ENCODE measurements around the gene SLC1A3.

The SLC1A3 gene

GRCh38 chr5:36619012-36619635 is 12.7 kb downstream of the SLC1A3 start:
- no peak overlapping the region for H3K27ac ChIP-seq (replicated peaks)

GRCh38 chr5:36621985-36622384 is 15.6 kb downstream of the SLC1A3 start:
- H3K4me3 ChIP-seq (replicated peaks; ENCODE audit: insufficient read depth, low read length) = no peak overlapping the region
- DNase-seq (ENCODE audit: low read depth in 1 of 2, low spot score in 1 of 2) = no peak
- H3K27ac ChIP-seq (replicated peaks) = no peak overlapping the region
- no peaks in the 10 kb centered on the region for H3K27me3 ChIP-seq (ENCODE audit: insufficient read depth, poor library complexity, severe bottlenecking)
- TF ChIP-seq SPI1 (IDR thresholded peaks at IDR 0.05; ENCODE audit: borderline replicate concordance, low read depth) = no peak
- no peak for TF ChIP-seq GABPA (IDR thresholded peaks at IDR 0.05; ENCODE audit: low read depth)
- no peak for TF ChIP-seq POLR2AphosphoS5 (IDR thresholded peaks at IDR 0.05; ENCODE audit: low read depth)
- no peak for TF ChIP-seq CTCF (IDR thresholded peaks at IDR 0.05; ENCODE audit: insufficient read depth, low read length)
- TF ChIP-seq REST (IDR thresholded peaks at IDR 0.05; ENCODE audit: insufficient replicate concordance, low read depth) = no peak

More at GRCh38 chr5:36619012-36619635, 12.7 kb downstream of the SLC1A3 start:
- H3K4me3 ChIP-seq (replicated peaks; ENCODE audit: insufficient read depth, low read length) = no peak overlapping the region
- no peaks in the 10 kb centered on the region for H3K27me3 ChIP-seq (ENCODE audit: insufficient read depth, poor library complexity, severe bottlenecking)
- no peak for DNase-seq (ENCODE audit: low read depth in 1 of 2, low spot score in 1 of 2)
- no peak for TF ChIP-seq GABPA (IDR thresholded peaks at IDR 0.05; ENCODE audit: low read depth)
- TF ChIP-seq REST (IDR thresholded peaks at IDR 0.05; ENCODE audit: insufficient replicate concordance, low read depth) = no peak
- no peak for TF ChIP-seq CTCF (IDR thresholded peaks at IDR 0.05; ENCODE audit: insufficient read depth, low read length)
- no peak for TF ChIP-seq SPI1 (IDR thresholded peaks at IDR 0.05; ENCODE audit: borderline replicate concordance, low read depth)

- H3K27ac ChIP-seq (replicated peaks) = no peak overlapping the region
- TF ChIP-seq REST (IDR thresholded peaks at IDR 0.05; ENCODE audit: insufficient replicate concordance, low read depth) = no peak
- no peak for TF ChIP-seq SPI1 (IDR thresholded peaks at IDR 0.05; ENCODE audit: borderline replicate concordance, low read depth)
- no peak for TF ChIP-seq POLR2AphosphoS5 (IDR thresholded peaks at IDR 0.05; ENCODE audit: low read depth)
- no peak for TF ChIP-seq GABPA (IDR thresholded peaks at IDR 0.05; ENCODE audit: low read depth)
- TF ChIP-seq CTCF (IDR thresholded peaks at IDR 0.05; ENCODE audit: insufficient read depth, low read length) = no peak
- DNase-seq (ENCODE audit: low read depth in 1 of 2, low spot score in 1 of 2) = no peak
- no peaks in the 10 kb centered on the region for H3K27me3 ChIP-seq (ENCODE audit: insufficient read depth, poor library complexity, severe bottlenecking)
- no peak overlapping the region for H3K4me3 ChIP-seq (replicated peaks; ENCODE audit: insufficient read depth, low read length)
Observed at GRCh38 chr5:36623832-36624231, 17.4 kb downstream of the SLC1A3 start.

All from HL-60 (cell line).